GM12892 (cell line): ENCODE measurements around the gene CHST7.

ENCODE experiments used
- POLR2A ChIP-seq: IDR thresholded peaks from 2 replicates; pipeline ENCODE4 v1.6.1; 2011; ENCODE audit warnings: low read depth, low read length, control low read depth
- POLR2AphosphoS5 ChIP-seq: IDR thresholded peaks from 2 replicates; pipeline ENCODE4 v1.6.1; 2011; ENCODE audit warnings: low read depth, low read length, control low read depth

GRCh38 chrX:46597771-46598170 is 24.2 kb downstream of the CHST7 start:
- TF ChIP-seq POLR2AphosphoS5 (no peak), POLR2A (no peak)
